Testis (tissue), 3 donors: ENCODE data around the gene ANKRD11. TPM values are rescaled to one million over a fixed set of nuclear protein-coding genes. Genes with fewer than 3 reads are reported as not detected.

Source experiments
- DNase-seq: peaks from one replicate; pipeline ENCODE4 v3.0.0-alpha.2; 2019
- H3K27ac ChIP-seq, 2 donors: fragments of 200-600 bp; sonication (generic); one replicate each; pipeline ENCODE4 v1.5.1; 2019
- H3K27me3 ChIP-seq: fragments of 200-600 bp; sonication (generic); one replicate; pipeline ENCODE4 v1.5.1; 2019
- H3K36me3 ChIP-seq: fragments of 200-600 bp; sonication (generic); one replicate; pipeline ENCODE4 v1.5.1; 2017; ENCODE audit warnings: low read depth; ENCODE audit errors: missing control alignments
- H3K4me1 ChIP-seq: fragments of 200-600 bp; sonication (generic); one replicate; pipeline ENCODE4 v1.5.1; 2019
- H3K4me3 ChIP-seq, 2 donors: fragments of 200-600 bp; sonication (generic); one replicate each; pipeline ENCODE4 v1.5.1; 2017 to 2019
- H3K9me3 ChIP-seq: fragments of 200-600 bp; sonication (generic); one replicate; pipeline ENCODE4 v1.5.1; 2017
- POLR2A ChIP-seq: fragments of 450-650 bp; IDR thresholded peaks from one replicate; pipeline ENCODE4 v1.6.1; 2017; ENCODE audit warnings: antibody characterized with exemption, mild to moderate bottlenecking, moderate library complexity
- WGBS, 2 donors: methylation state at CpG; one replicate each; pipeline ENCODE4 v1.1.5; 2018; 5-methylcytosine and 5-hydroxymethylcytosine counted together
- intact Hi-C: fragments of 100-400 bp; cut with DNase I; formaldehyde crosslinking; loops from one replicate; pipeline ENCODE4 v1.15.1; 2023; ENCODE audit warnings: low total_unique reads
- polyA plus RNA-seq: library from polyadenylated mRNA; stranded (reverse); fragments of 350-450 nt; fragmentation: Illumina TruSeq; extraction: RNeasy Lipid Tissue Mini Kit (QIAGEN cat#74804); gene quantifications from one replicate; pipeline ENCODE4 v1.2.3, GENCODE V29; 2014; ENCODE audit warnings: low read depth, low replicate concordance; ENCODE audit not compliant: insufficient read depth
- total RNA-seq, 2 donors: library from RNA; depleted of rRNA; stranded (reverse); fragments of >200 nt; gene quantifications; one replicate each; pipeline ENCODE4 v1.2.3, GENCODE V29; 2016
- TF ChIP-seq, protein P1 (sequence below), 3 experiments: fragments of 450-650 bp in 2 of 3; fragments of 200-600 bp in 1 of 3; sonication (generic) in 1 of 3; IDR thresholded peaks; one replicate each; pipeline ENCODE4 v1.5.1; 2016 to 2019; ENCODE audit warnings: antibody characterized with exemption in 3 of 3, mild to moderate bottlenecking in 2 of 3, moderate library complexity in 1 of 3

Gene ANKRD11
- total and polyA plus RNA-seq, 3 donors from 2014 or later: 49.7 to 187 (median 150) TPM

DNA sequence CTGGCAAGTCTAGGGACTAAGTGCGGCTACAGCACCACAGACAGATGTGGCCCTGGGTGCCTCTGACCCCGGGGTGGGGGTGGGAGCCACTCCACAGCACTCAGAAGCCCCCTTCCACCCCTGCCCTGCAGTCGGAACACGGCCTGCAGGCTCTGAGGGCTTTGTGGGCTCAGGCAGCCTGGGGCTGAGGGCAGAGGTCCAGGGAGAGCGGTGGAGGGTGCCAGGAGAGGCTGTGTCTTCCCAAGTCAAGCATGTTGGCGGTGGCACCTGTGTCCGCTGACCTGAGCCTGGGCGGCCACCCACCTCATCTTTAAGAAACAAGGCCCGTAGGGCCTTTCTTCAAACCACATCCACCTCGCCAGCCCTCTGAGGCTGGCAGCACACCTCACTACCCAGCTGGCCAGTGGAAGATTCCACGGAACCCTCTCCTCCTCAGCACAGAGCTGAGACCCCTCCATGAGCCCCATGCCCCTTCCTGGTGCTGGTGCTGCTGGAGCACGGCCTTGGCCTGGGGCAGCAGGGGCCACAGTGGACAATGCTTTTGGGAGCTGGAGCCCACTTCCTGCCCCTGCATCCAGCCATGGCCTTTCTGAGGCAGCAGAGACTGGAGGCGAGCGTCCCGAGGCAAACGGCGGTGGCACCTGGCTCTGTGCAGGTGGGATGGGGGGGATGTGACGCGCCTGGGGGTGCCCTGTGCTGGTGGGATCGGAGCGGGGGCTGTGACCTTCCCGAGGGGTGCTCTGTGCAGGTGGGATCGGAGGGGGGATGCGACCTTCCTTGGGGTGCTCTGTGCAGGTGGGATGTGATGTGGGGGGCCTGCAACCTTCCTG lies 195.1 kb downstream of the ANKRD11 start:
- no peaks in the 10 kb centered on the region for H3K36me3 ChIP-seq
- H3K27me3 ChIP-seq: no peaks in the 10 kb centered on the region
- H3K4me1 ChIP-seq: peaks cover 18% of the 10 kb centered on the region
- no peaks in the 10 kb centered on the region for H3K9me3 ChIP-seq
- no peak overlapping the region for H3K4me3 ChIP-seq
- intact Hi-C loops: no loop called here
- TF ChIP-seq POLR2A: no peak
- TF ChIP-seq, protein P1, sequence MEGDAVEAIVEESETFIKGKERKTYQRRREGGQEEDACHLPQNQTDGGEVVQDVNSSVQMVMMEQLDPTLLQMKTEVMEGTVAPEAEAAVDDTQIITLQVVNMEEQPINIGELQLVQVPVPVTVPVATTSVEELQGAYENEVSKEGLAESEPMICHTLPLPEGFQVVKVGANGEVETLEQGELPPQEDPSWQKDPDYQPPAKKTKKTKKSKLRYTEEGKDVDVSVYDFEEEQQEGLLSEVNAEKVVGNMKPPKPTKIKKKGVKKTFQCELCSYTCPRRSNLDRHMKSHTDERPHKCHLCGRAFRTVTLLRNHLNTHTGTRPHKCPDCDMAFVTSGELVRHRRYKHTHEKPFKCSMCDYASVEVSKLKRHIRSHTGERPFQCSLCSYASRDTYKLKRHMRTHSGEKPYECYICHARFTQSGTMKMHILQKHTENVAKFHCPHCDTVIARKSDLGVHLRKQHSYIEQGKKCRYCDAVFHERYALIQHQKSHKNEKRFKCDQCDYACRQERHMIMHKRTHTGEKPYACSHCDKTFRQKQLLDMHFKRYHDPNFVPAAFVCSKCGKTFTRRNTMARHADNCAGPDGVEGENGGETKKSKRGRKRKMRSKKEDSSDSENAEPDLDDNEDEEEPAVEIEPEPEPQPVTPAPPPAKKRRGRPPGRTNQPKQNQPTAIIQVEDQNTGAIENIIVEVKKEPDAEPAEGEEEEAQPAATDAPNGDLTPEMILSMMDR (IDR thresholded peaks at IDR 0.05): no peak
- no peak for DNase-seq
- no peak overlapping the region for H3K27ac ChIP-seq
- WGBS, 2 donors: 94 to 96% methylated on average over 10 to 24 of the region's 24 CpGs

DNA sequence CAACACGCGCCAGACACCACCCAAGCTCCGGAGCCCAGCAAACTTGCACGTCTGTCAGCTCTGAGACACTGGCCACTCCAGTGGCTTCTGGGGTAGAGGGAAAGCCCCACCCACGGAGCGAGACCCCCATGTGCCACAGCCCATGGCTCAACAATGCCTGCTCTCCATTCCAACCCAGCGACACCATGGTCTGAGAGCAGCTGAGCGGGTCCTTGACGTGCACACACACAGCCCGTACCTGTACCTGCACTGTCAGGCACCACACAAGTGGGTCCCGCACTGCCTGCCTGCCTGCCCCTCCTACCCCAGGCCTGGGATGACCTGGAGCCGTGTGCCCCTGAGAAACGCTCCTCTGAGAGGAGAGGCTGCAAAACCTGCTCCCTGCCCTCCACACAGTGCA lies 195.9 kb downstream of the ANKRD11 start:
- peaks cover 14% of the 10 kb centered on the region for H3K4me1 ChIP-seq
- H3K27me3 ChIP-seq: no peaks in the 10 kb centered on the region
- H3K9me3 ChIP-seq: no peaks in the 10 kb centered on the region
- H3K36me3 ChIP-seq: no peaks in the 10 kb centered on the region
- intact Hi-C loops: no loop called here
- no peak overlapping the region for H3K4me3 ChIP-seq
- peak overlapping the region in 1 of 2 donors; percentile 50 for H3K27ac ChIP-seq
- 83 to 93% methylated on average over 6 to 13 of the region's 13 CpGs for WGBS, 2 donors
- no peak for DNase-seq
- TF ChIP-seq POLR2A: no peak
- TF ChIP-seq, protein P1 (IDR thresholded peaks at IDR 0.05): no peak

DNA sequence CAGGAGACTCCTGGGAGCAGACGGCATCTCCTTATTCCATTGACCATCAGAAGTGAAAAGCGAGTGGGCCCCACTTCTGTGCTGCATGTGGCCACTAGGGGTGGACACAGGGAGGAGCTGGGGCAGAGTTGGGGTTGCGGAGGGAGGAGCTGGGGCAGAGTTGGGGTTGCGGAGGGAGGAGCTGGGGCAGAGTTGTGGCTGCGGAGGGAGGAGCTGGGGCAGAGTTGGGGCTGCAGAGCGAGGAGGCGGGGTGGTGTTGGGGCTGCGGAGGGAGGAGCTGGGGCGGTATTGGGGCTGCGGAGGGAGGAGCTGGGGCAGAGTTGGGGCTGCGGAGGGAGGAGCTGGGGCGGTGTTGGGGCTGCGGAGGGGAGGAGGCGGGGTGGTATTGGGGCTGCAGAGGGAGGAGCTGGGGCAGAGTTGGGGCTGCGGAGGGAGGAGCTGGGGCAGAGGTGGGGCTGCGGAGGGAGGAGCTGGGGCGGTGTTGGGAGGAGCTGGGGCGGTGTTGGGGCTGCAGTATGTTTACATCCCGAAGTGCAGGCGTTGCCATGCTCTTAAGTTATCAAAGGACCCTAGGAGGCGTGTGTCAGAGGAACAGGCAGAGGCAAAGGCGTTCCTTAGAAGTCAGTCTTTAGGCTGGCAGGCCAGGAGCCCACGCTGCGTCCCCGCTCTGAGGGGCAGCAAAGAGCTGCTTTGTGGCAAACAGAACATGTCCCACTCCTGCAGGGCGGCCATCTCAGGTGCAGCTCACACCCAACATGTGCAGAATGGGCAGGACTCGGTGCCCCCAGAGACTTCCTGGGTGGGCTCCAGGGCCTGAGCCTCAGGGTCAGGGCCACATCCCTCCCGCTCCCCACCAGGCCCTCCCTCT lies 196.9 kb downstream of the ANKRD11 start:
- DNase-seq: no peak
- Histone ChIP-seq H3K4me1 (peaks cover 10% of the 10 kb centered on the region), H3K36me3 (no peaks in the 10 kb centered on the region), H3K27me3 (no peaks in the 10 kb centered on the region), H3K4me3 (no peak overlapping the region), H3K9me3 (no peaks in the 10 kb centered on the region), H3K27ac (peak overlapping the region in 1 of 2 donors; percentile 50)
- no peak for TF ChIP-seq POLR2A
- TF ChIP-seq, protein P1 (IDR thresholded peaks at IDR 0.05): peak in 2 of 3 experiments; percentile 11 to 14
- intact Hi-C loops: no loop called here
- WGBS, 2 donors: 75 to 88% methylated on average over 28 of the region's 28 CpGs

DNA sequence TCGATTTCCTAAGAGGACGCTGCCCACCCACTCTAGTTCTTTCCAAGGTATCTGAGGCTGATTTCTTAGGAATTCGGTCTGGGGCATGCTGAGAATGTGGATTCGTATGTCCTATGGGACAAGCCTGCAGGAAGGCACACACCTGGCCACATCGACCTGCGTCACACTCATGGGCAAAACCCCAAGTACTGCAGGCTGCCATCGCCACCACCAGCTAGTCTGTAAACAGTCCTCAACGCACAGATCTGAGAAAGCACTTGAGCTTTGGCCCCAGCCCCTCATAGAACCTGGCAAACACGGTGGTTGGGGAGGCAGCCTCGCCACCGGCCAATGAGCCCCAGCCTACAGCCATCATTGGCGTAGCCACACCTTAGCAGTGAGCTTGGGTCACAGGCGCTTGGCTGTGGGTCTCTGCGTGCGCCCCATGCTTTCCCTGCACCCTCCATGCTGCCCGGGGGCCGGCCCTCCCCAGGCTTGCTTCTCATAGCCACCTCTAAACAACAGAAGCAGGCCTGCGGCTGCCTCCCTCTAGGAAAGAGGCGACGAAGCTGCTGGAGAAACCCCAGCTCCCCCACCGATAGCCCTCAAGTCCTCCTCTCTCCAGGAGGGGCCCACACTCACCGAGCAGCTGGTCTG lies 197.8 kb downstream of the ANKRD11 start:
- intact Hi-C loops: no loop called here
- Histone ChIP-seq H3K27me3 (no peaks in the 10 kb centered on the region), H3K4me3 (no peak overlapping the region), H3K27ac (no peak overlapping the region), H3K36me3 (no peaks in the 10 kb centered on the region), H3K4me1 (peaks cover 10% of the 10 kb centered on the region), H3K9me3 (no peaks in the 10 kb centered on the region)
- TF ChIP-seq POLR2A: no peak
- TF ChIP-seq, protein P1 (IDR thresholded peaks at IDR 0.05): no peak
- 84 to 92% methylated on average over 9 to 22 of the region's 22 CpGs for WGBS, 2 donors
- no peak for DNase-seq
